ENCODE measurements around the gene ARHGAP20.

DNA sequence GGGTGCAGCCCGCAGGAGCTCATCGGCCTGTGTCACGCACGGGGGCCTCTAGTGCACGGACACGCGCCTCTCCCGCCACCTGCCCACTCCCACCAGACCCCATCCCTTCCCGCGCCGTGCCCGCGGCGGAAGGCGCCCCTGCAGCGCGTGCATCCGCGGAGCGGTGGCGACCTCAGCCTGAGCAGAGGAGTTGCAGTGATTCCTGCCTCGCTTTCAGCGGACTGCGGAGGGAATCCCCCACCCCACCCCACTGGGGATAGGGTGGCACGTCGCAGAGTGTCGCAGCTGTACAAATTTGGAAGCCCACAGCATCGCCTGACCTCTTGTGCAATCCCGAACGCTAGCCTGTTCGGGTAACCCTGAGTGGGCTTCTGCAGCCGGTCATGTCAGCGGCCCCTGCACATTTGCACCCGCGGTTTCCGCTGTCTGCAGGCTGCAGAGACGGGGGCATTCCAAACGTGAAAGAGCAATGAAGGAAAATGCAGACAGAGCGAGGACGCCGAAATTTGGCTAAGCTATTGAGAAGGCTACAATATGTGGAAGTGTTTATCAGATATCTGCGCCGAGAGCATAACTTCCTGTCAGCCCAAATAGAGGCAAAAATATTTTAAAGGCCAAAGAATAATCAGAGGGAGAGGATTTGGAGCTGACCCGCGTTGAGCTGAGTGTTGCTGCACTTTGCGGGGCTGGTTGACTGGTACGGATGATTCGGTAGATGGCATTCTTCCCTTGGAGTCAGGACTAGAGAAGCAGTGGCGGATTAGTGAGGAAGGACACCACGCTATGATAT is 617 bp upstream of the ARHGAP20 start:
- TF ChIP-seq, protein P1, sequence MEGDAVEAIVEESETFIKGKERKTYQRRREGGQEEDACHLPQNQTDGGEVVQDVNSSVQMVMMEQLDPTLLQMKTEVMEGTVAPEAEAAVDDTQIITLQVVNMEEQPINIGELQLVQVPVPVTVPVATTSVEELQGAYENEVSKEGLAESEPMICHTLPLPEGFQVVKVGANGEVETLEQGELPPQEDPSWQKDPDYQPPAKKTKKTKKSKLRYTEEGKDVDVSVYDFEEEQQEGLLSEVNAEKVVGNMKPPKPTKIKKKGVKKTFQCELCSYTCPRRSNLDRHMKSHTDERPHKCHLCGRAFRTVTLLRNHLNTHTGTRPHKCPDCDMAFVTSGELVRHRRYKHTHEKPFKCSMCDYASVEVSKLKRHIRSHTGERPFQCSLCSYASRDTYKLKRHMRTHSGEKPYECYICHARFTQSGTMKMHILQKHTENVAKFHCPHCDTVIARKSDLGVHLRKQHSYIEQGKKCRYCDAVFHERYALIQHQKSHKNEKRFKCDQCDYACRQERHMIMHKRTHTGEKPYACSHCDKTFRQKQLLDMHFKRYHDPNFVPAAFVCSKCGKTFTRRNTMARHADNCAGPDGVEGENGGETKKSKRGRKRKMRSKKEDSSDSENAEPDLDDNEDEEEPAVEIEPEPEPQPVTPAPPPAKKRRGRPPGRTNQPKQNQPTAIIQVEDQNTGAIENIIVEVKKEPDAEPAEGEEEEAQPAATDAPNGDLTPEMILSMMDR (IDR thresholded peaks at IDR 0.05; ENCODE audit: low read depth, low read length, missing input control): peak; percentile 9
- TF ChIP-seq, protein P2, sequence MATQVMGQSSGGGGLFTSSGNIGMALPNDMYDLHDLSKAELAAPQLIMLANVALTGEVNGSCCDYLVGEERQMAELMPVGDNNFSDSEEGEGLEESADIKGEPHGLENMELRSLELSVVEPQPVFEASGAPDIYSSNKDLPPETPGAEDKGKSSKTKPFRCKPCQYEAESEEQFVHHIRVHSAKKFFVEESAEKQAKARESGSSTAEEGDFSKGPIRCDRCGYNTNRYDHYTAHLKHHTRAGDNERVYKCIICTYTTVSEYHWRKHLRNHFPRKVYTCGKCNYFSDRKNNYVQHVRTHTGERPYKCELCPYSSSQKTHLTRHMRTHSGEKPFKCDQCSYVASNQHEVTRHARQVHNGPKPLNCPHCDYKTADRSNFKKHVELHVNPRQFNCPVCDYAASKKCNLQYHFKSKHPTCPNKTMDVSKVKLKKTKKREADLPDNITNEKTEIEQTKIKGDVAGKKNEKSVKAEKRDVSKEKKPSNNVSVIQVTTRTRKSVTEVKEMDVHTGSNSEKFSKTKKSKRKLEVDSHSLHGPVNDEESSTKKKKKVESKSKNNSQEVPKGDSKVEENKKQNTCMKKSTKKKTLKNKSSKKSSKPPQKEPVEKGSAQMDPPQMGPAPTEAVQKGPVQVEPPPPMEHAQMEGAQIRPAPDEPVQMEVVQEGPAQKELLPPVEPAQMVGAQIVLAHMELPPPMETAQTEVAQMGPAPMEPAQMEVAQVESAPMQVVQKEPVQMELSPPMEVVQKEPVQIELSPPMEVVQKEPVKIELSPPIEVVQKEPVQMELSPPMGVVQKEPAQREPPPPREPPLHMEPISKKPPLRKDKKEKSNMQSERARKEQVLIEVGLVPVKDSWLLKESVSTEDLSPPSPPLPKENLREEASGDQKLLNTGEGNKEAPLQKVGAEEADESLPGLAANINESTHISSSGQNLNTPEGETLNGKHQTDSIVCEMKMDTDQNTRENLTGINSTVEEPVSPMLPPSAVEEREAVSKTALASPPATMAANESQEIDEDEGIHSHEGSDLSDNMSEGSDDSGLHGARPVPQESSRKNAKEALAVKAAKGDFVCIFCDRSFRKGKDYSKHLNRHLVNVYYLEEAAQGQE (IDR thresholded peaks at IDR 0.05): peak; percentile 16
- TF ChIP-seq, protein P3, sequence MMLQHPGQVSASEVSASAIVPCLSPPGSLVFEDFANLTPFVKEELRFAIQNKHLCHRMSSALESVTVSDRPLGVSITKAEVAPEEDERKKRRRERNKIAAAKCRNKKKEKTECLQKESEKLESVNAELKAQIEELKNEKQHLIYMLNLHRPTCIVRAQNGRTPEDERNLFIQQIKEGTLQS (IDR thresholded peaks at IDR 0.05): no peak
- TF ChIP-seq TAF1 (conservative IDR thresholded peaks at IDR 0.05) (no peak), HNF4G (IDR thresholded peaks at IDR 0.05) (no peak), EGR1 (IDR thresholded peaks at IDR 0.05; ENCODE audit: low read depth in 2 of 2) (no peak), NR2F2 (IDR thresholded peaks at IDR 0.05) (peak; percentile 46), FOXA2 (IDR thresholded peaks at IDR 0.05) (no peak), YY1 (IDR thresholded peaks at IDR 0.05) (peak; percentile 12), GABPA (IDR thresholded peaks at IDR 0.05 in 1 of 2, conservative IDR thresholded peaks at IDR 0.05 in 1 of 2) (no peak)
- TF ChIP-seq, protein P4, sequence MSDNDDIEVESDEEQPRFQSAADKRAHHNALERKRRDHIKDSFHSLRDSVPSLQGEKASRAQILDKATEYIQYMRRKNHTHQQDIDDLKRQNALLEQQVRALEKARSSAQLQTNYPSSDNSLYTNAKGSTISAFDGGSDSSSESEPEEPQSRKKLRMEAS (IDR thresholded peaks at IDR 0.05): no peak
- TF ChIP-seq, protein P5, sequence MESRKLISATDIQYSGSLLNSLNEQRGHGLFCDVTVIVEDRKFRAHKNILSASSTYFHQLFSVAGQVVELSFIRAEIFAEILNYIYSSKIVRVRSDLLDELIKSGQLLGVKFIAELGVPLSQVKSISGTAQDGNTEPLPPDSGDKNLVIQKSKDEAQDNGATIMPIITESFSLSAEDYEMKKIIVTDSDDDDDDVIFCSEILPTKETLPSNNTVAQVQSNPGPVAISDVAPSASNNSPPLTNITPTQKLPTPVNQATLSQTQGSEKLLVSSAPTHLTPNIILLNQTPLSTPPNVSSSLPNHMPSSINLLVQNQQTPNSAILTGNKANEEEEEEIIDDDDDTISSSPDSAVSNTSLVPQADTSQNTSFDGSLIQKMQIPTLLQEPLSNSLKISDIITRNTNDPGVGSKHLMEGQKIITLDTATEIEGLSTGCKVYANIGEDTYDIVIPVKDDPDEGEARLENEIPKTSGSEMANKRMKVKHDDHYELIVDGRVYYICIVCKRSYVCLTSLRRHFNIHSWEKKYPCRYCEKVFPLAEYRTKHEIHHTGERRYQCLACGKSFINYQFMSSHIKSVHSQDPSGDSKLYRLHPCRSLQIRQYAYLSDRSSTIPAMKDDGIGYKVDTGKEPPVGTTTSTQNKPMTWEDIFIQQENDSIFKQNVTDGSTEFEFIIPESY (IDR thresholded peaks at IDR 0.05): no peak
